H9 (cell line): ENCODE measurements around the gene TSGA10IP. TPM values are rescaled to one million over a fixed set of nuclear protein-coding genes. Genes with fewer than 3 reads are reported as not detected.
A peak's percentile ranks its signal among the peaks of the same experiment; 100 is the strongest.

ENCODE experiments used
- DNase-seq: peaks from one replicate; pipeline ENCODE4 v3.0.0-alpha.2; 2017
- H2AFZ ChIP-seq: one replicate; pipeline ENCODE4 v1.6.1; 2013; ENCODE audit warnings: mild to moderate bottlenecking, low read length, control low read depth, moderate library complexity
- H2AK5ac ChIP-seq: 2 replicates; pipeline ENCODE4 v1.6.1; 2013; ENCODE audit warnings: low read length, control low read depth, mixed read lengths; ENCODE audit not compliant: insufficient read length
- H2BK120ac ChIP-seq: one replicate; pipeline ENCODE4 v1.6.1; 2013; ENCODE audit warnings: low read depth, mild to moderate bottlenecking, low read length, control low read depth, inconsistent platforms; ENCODE audit not compliant: poor library complexity, severe bottlenecking
- H2BK12ac ChIP-seq: 2 replicates; pipeline ENCODE4 v1.6.1; 2013; ENCODE audit warnings: low read length, control low read depth, mixed read lengths, low read depth; ENCODE audit not compliant: insufficient read length
- H2BK15ac ChIP-seq: 2 replicates; pipeline ENCODE4 v1.6.1; 2013; ENCODE audit warnings: low read depth, low read length, control low read depth
- H2BK20ac ChIP-seq: one replicate; pipeline ENCODE4 v1.6.1; 2013; ENCODE audit warnings: low read depth, mild to moderate bottlenecking, low read length, control low read depth, inconsistent platforms; ENCODE audit not compliant: poor library complexity, severe bottlenecking
- H2BK5ac ChIP-seq: 2 replicates; pipeline ENCODE4 v1.6.1; 2013; ENCODE audit warnings: low read length, control low read depth, mixed read lengths; ENCODE audit not compliant: insufficient read length
- H3K14ac ChIP-seq: 2 replicates; pipeline ENCODE4 v1.6.1; 2013; ENCODE audit warnings: low read length, control low read depth; ENCODE audit not compliant: insufficient read depth
- H3K18ac ChIP-seq: 2 replicates; pipeline ENCODE4 v1.6.1; 2013; ENCODE audit warnings: low read depth, mild to moderate bottlenecking, mixed read lengths, low read length, control low read depth; ENCODE audit not compliant: insufficient read length
- H3K23ac ChIP-seq: 2 replicates; pipeline ENCODE4 v1.6.1; 2013; ENCODE audit warnings: low read length, control low read depth, mixed read lengths, low read depth; ENCODE audit not compliant: insufficient read length
- H3K23me2 ChIP-seq: 2 replicates; pipeline ENCODE4 v1.6.1; 2013; ENCODE audit warnings: low read depth, mild to moderate bottlenecking, mixed read lengths, low read length, control low read depth; ENCODE audit not compliant: insufficient read length, poor library complexity, severe bottlenecking
- H3K27ac ChIP-seq: 2 replicates; pipeline ENCODE4 v1.5.1; 2013; ENCODE audit warnings: low read length, control low read depth, mixed read lengths, low read depth; ENCODE audit not compliant: insufficient read length
- H3K27me3 ChIP-seq: 2 replicates; pipeline ENCODE4 v1.6.1; 2013; ENCODE audit warnings: low read length, control low read depth, inconsistent platforms; ENCODE audit not compliant: insufficient read depth
- H3K4ac ChIP-seq: 2 replicates; pipeline ENCODE4 v1.6.1; 2013; ENCODE audit warnings: low read depth, mild to moderate bottlenecking, control low read depth, inconsistent platforms, low read length, moderate library complexity
- H3K4me1 ChIP-seq: 2 replicates; pipeline ENCODE4 v1.6.1; 2013; ENCODE audit warnings: low read length, control low read depth, inconsistent platforms; ENCODE audit not compliant: insufficient read depth
- H3K4me2 ChIP-seq: 2 replicates; pipeline ENCODE4 v1.6.1; 2013; ENCODE audit warnings: low read length, control low read depth, mixed read lengths; ENCODE audit not compliant: insufficient read length, insufficient read depth
- H3K56ac ChIP-seq: 2 replicates; pipeline ENCODE4 v1.6.1; 2013; ENCODE audit warnings: low read depth, mild to moderate bottlenecking, mixed read lengths, low read length, control low read depth; ENCODE audit not compliant: insufficient read length
- H3K79me1 ChIP-seq: 2 replicates; pipeline ENCODE4 v1.6.1; 2013; ENCODE audit warnings: low read depth, mild to moderate bottlenecking, moderate library complexity, low read length, control low read depth, inconsistent platforms; ENCODE audit not compliant: insufficient read depth, poor library complexity, severe bottlenecking
- H3K79me2 ChIP-seq: 2 replicates; pipeline ENCODE4 v1.6.1; 2013; ENCODE audit warnings: low read length, control low read depth, inconsistent platforms; ENCODE audit not compliant: insufficient read depth
- H3K9ac ChIP-seq: 2 replicates; pipeline ENCODE4 v1.6.1; 2013; ENCODE audit warnings: low read length, control low read depth, mixed read lengths; ENCODE audit not compliant: insufficient read length; ENCODE audit errors: extremely low read depth
- H3K9me3 ChIP-seq: one replicate; pipeline ENCODE4 v1.6.1; 2013; ENCODE audit warnings: low read depth, low read length, inconsistent platforms; ENCODE audit not compliant: control insufficient read depth
- H3T11ph ChIP-seq: one replicate; pipeline ENCODE4 v1.6.1; 2013; ENCODE audit warnings: mild to moderate bottlenecking, low read length, control low read depth, inconsistent platforms
- H4K20me1 ChIP-seq: one replicate; pipeline ENCODE4 v1.6.1; 2013; ENCODE audit not compliant: control insufficient read depth, insufficient read length, insufficient read depth
- H4K5ac ChIP-seq: 2 replicates; pipeline ENCODE4 v1.6.1; 2013; ENCODE audit warnings: low read depth, mild to moderate bottlenecking, mixed read lengths, low read length, control low read depth; ENCODE audit not compliant: insufficient read length
- H4K8ac ChIP-seq: replicated peaks from 2 replicates; pipeline ENCODE4 v1.6.1; 2013; ENCODE audit warnings: low read length, control low read depth, mixed read lengths, low read depth; ENCODE audit not compliant: insufficient read length
- H4K91ac ChIP-seq: 2 replicates; pipeline ENCODE4 v1.6.1; 2013; ENCODE audit warnings: low read depth, mild to moderate bottlenecking, moderate library complexity, mixed read lengths, low read length, control low read depth; ENCODE audit not compliant: insufficient read length
- H3K27ac Mint-ChIP-seq, 3 experiments: 2 replicates in 2 of 3; 3 replicates in 1 of 3; pipeline ENCODE4 v1.8.0; 2020 to 2021; ENCODE audit warnings: mixed read lengths in 3 of 3, mild to moderate bottlenecking in 1 of 3, moderate library complexity in 1 of 3
- H3K27me3 Mint-ChIP-seq: 2 replicates; pipeline ENCODE4 v1.8.0; 2021; ENCODE audit warnings: low read depth, mild to moderate bottlenecking, moderate library complexity, mixed read lengths
- H3K36me3 Mint-ChIP-seq, 3 experiments: 2 replicates in 2 of 3; 3 replicates in 1 of 3; pipeline ENCODE4 v1.8.0; 2020 to 2021; ENCODE audit warnings: low read depth in 3 of 3, mixed read lengths in 3 of 3; ENCODE audit not compliant: insufficient read depth in 1 of 3
- H3K4me1 Mint-ChIP-seq, 2 experiments: 2 replicates each; pipeline ENCODE4 v1.8.0; 2020; ENCODE audit warnings: mixed read lengths in 2 of 2
- H3K4me3 Mint-ChIP-seq, 2 experiments: 2 replicates in 1 of 2; 3 replicates in 1 of 2; pipeline ENCODE4 v1.8.0; 2020 to 2021; ENCODE audit warnings: mild to moderate bottlenecking in 2 of 2, mixed read lengths in 2 of 2, moderate library complexity in 1 of 2
- H3K9me3 Mint-ChIP-seq, 2 experiments: 2 replicates in 1 of 2; 3 replicates in 1 of 2; pipeline ENCODE4 v1.8.0; 2020; ENCODE audit warnings: mild to moderate bottlenecking in 2 of 2, mixed read lengths in 2 of 2, moderate library complexity in 1 of 2
- WGBS: extraction: QIAGEN DNeasy Blood & Tissue Kit; methylation state at CpG from one replicate; pipeline ENCODE4 v1.1.7; 2013; ENCODE audit warnings: missing lambda C conversion rate, low lambda C conversion rate, mixed read lengths; ENCODE audit not compliant: insufficient read length; ENCODE audit errors: extremely low coverage; 5-methylcytosine and 5-hydroxymethylcytosine counted together
- total RNA-seq: library from RNA; stranded (reverse); gene quantifications from 2 replicates; pipeline ENCODE4 v1.2.1, GENCODE V29; 2021
- TF ChIP-seq, protein P1 (sequence below): fragments of 200-600 bp; sonication (generic); conservative IDR thresholded peaks from 3 replicates; pipeline ENCODE4 v1.8.0; 2021; ENCODE audit warnings: antibody characterized with exemption, mild to moderate bottlenecking

Gene TSGA10IP
- total RNA-seq, 1 experiment from 2014 or later: 2.2 TPM

DNA sequence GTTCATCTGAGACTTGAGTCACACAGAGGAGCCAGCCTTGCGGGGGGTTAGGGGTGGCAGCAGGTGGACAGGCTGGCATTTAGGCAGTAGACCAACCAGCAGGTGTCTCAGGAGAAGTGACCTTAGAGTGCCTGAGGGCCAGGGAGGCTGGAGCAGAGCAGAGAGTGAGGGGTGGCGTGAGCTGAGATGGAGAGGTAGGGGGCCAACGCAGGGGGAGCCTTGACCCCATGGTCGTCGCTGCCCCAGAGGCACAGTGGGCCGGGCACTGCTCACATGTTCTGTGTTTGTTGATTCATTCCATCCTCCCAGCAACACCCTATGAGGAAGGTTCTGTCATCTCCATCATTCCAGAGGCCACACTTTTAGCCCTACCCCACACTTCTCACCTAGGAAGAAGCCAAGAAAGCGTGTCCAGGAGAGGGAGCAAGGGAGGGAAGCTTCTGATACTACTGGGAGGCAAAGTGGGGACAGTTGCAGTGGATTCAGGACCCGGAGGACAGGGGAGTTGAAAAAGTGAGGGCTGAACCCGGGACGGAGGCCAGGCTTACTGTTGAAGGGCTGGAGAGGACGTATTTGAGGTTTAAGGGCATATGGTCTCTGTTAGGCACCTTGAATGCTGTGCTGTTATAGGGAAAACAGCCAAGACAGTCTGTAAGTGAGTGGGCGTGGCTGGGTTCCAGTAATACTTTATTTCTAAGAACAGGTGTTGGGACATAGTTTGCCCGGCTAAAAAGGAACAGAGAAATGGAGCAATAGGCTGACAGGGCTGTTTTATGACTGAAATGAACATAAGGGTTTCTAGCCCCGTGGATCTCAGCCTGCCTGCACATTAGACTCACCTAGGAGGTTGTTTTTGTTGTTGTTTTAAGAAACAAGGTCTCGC lies 23.6 kb downstream of the TSGA10IP start:
- no peak overlapping the region for H3K4me3 Mint-ChIP-seq
- H3K23me2 ChIP-seq: no peaks in the 10 kb centered on the region
- H2BK15ac ChIP-seq: no peak overlapping the region
- H3K4ac ChIP-seq: no peak overlapping the region
- no peak overlapping the region for H2BK12ac ChIP-seq
- H3K14ac ChIP-seq: no peak overlapping the region
- no peak overlapping the region for H3K9ac ChIP-seq
- H4K5ac ChIP-seq: no peak overlapping the region
- H2AFZ ChIP-seq: no peak overlapping the region
- H3K27me3 ChIP-seq: no peaks in the 10 kb centered on the region
- DNase-seq: no peak
- no CpG with 5 or more reads among the region's 15 CpGs for WGBS
- no peaks in the 10 kb centered on the region for H4K20me1 ChIP-seq
- H2BK20ac ChIP-seq: no peak overlapping the region
- peaks cover 5 to 6% of the 10 kb centered on the region in 2 experiments for H3K4me1 Mint-ChIP-seq
- no peak overlapping the region for H3K56ac ChIP-seq
- no peaks in the 10 kb centered on the region for H3K9me3 ChIP-seq
- no peaks in the 10 kb centered on the region for H3K9me3 Mint-ChIP-seq
- no peaks in the 10 kb centered on the region for H3K79me1 ChIP-seq
- no peak overlapping the region for H2BK120ac ChIP-seq
- H3K23ac ChIP-seq: no peak overlapping the region
- no peak overlapping the region for H3K4me2 ChIP-seq
- H3K27ac Mint-ChIP-seq: peak overlapping the region in 1 of 3 experiments; percentile 33; a peak in 4 of 7 replicates
- peaks cover 63 to 86% (median 84%) of the 10 kb centered on the region in 3 experiments for H3K36me3 Mint-ChIP-seq
- no peak overlapping the region for H4K91ac ChIP-seq
- H4K8ac ChIP-seq: no peak overlapping the region
- no peak overlapping the region for H3K27ac ChIP-seq
- no peak overlapping the region for H3T11ph ChIP-seq
- TF ChIP-seq, protein P1, sequence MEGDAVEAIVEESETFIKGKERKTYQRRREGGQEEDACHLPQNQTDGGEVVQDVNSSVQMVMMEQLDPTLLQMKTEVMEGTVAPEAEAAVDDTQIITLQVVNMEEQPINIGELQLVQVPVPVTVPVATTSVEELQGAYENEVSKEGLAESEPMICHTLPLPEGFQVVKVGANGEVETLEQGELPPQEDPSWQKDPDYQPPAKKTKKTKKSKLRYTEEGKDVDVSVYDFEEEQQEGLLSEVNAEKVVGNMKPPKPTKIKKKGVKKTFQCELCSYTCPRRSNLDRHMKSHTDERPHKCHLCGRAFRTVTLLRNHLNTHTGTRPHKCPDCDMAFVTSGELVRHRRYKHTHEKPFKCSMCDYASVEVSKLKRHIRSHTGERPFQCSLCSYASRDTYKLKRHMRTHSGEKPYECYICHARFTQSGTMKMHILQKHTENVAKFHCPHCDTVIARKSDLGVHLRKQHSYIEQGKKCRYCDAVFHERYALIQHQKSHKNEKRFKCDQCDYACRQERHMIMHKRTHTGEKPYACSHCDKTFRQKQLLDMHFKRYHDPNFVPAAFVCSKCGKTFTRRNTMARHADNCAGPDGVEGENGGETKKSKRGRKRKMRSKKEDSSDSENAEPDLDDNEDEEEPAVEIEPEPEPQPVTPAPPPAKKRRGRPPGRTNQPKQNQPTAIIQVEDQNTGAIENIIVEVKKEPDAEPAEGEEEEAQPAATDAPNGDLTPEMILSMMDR: no peak
- H2AK5ac ChIP-seq: no peak overlapping the region
- H3K27me3 Mint-ChIP-seq: no peaks in the 10 kb centered on the region
- no peak overlapping the region for H2BK5ac ChIP-seq
- H3K4me1 ChIP-seq: no peaks in the 10 kb centered on the region
- no peaks in the 10 kb centered on the region for H3K79me2 ChIP-seq
- H3K18ac ChIP-seq: no peak overlapping the region
